ENCODE data around the gene MSRB3.
A peak's percentile ranks its signal among the peaks of the same experiment; 100 is the strongest.

DNA sequence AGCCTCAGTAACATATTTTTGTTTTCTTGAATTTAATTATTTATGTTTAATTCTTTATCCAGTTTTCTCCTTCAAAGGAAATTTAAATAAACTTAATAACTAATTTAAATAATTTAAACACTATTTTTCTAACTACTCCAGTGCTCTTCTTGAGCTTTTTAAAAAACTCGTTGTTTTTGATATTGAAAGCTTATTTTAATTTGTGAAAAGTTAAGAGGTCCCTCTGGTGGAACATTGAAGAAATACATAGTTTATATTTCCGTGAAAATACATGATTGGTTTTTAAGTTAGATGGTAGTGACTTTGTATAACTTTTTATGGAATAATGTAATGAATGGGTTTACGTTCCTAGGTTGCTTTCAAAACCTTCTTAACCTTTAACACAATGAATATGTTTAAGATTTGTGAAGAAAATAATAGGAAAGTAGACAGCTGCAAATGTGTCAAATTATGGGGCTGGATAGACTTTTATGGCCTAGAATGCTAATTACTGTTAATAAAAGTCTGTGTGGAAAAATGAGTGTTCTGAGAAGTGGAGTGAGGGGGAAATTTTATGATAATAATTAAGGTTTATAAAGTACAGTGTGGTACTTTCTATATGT is 45.9 kb upstream of the MSRB3 start:
- no peak for TF ChIP-seq POLR2AphosphoS5 (IDR thresholded peaks at IDR 0.05)
- TF ChIP-seq, protein P1, sequence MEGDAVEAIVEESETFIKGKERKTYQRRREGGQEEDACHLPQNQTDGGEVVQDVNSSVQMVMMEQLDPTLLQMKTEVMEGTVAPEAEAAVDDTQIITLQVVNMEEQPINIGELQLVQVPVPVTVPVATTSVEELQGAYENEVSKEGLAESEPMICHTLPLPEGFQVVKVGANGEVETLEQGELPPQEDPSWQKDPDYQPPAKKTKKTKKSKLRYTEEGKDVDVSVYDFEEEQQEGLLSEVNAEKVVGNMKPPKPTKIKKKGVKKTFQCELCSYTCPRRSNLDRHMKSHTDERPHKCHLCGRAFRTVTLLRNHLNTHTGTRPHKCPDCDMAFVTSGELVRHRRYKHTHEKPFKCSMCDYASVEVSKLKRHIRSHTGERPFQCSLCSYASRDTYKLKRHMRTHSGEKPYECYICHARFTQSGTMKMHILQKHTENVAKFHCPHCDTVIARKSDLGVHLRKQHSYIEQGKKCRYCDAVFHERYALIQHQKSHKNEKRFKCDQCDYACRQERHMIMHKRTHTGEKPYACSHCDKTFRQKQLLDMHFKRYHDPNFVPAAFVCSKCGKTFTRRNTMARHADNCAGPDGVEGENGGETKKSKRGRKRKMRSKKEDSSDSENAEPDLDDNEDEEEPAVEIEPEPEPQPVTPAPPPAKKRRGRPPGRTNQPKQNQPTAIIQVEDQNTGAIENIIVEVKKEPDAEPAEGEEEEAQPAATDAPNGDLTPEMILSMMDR (IDR thresholded peaks at IDR 0.05) = peak in 3 of 7 experiments; percentile 28 to 49 (median 41)
